BE2C (cell line): ENCODE measurements around the gene PELI1.

Experiments used
- DNase-seq: peaks from one replicate; pipeline ENCODE4 v3.0.0-alpha.2; 2020
- H3K27me3 ChIP-seq: fragments of 250-450 bp; sonication (Bioruptor Pico); 2 replicates; pipeline ENCODE4 v1.5.1; 2020; ENCODE audit warnings: mild to moderate bottlenecking
- H3K36me3 ChIP-seq: fragments of 250-450 bp; sonication (Bioruptor Pico); 2 replicates; pipeline ENCODE4 v1.5.1; 2020; ENCODE audit warnings: mild to moderate bottlenecking
- H3K4me1 ChIP-seq: fragments of 250-450 bp; sonication (Bioruptor Pico); 2 replicates; pipeline ENCODE4 v1.5.1; 2020
- H3K4me3 ChIP-seq: 2 replicates; pipeline ENCODE4 v1.5.1; 2011; ENCODE audit warnings: low read depth, low read length
- H3K9me3 ChIP-seq: fragments of 250-450 bp; sonication (Bioruptor Pico); 2 replicates; pipeline ENCODE4 v1.5.1; 2020
- CTCF ChIP-seq: IDR thresholded peaks from 2 replicates; pipeline ENCODE4 v1.5.1; 2012; ENCODE audit warnings: mild to moderate bottlenecking, low read depth, low read length

Gene PELI1

GRCh38 chr2:64165706-64166105, 21.5 kb upstream of the PELI1 start:
- Histone ChIP-seq H3K36me3 (no peaks in the 10 kb centered on the region), H3K4me1 (no peaks in the 10 kb centered on the region), H3K9me3 (no peaks in the 10 kb centered on the region), H3K4me3 (no peak overlapping the region), H3K27me3 (no peaks in the 10 kb centered on the region)
- no peak for TF ChIP-seq CTCF
- no peak for DNase-seq

- Histone ChIP-seq H3K4me1 (no peaks in the 10 kb centered on the region), H3K9me3 (no peaks in the 10 kb centered on the region), H3K36me3 (no peaks in the 10 kb centered on the region), H3K27me3 (no peaks in the 10 kb centered on the region), H3K4me3 (no peak overlapping the region)
- no peak for TF ChIP-seq CTCF
- DNase-seq: no peak
These were observed 20.4 kb upstream of the PELI1 start for GRCh38 chr2:64164629-64165028.

- no peaks in the 10 kb centered on the region for H3K4me1 ChIP-seq
These were observed 18.3 kb upstream of the PELI1 start for GRCh38 chr2:64162516-64162915.

GRCh38 chr2:64157792-64158191, 13.6 kb upstream of the PELI1 start:
- no peaks in the 10 kb centered on the region for H3K9me3 ChIP-seq
- no peaks in the 10 kb centered on the region for H3K4me1 ChIP-seq
- no peaks in the 10 kb centered on the region for H3K36me3 ChIP-seq
- no peak for DNase-seq
- TF ChIP-seq CTCF: no peak
- no peaks in the 10 kb centered on the region for H3K27me3 ChIP-seq
- H3K4me3 ChIP-seq: no peak overlapping the region

More at GRCh38 chr2:64162516-64162915, 18.3 kb upstream of the PELI1 start:
- no peak for TF ChIP-seq CTCF
- Histone ChIP-seq H3K36me3 (no peaks in the 10 kb centered on the region), H3K4me3 (no peak overlapping the region), H3K27me3 (no peaks in the 10 kb centered on the region), H3K9me3 (no peaks in the 10 kb centered on the region)
- DNase-seq: no peak

- Histone ChIP-seq H3K4me3 (no peak overlapping the region), H3K36me3 (no peaks in the 10 kb centered on the region), H3K27me3 (no peaks in the 10 kb centered on the region), H3K4me1 (no peaks in the 10 kb centered on the region), H3K9me3 (no peaks in the 10 kb centered on the region)
- DNase-seq: peak; percentile 24
- TF ChIP-seq CTCF: no peak
These were observed 9.6 kb upstream of the PELI1 start for GRCh38 chr2:64153811-64154210.

- Histone ChIP-seq H3K27me3 (no peaks in the 10 kb centered on the region), H3K4me1 (no peaks in the 10 kb centered on the region), H3K9me3 (no peaks in the 10 kb centered on the region), H3K36me3 (no peaks in the 10 kb centered on the region), H3K4me3 (no peak overlapping the region)
- no peak for DNase-seq
- no peak for TF ChIP-seq CTCF
These were observed 7.3 kb upstream of the PELI1 start for GRCh38 chr2:64151476-64151875.
